ENCODE results near the gene CDH10. TPM values are rescaled to one million over a fixed set of nuclear protein-coding genes. Genes with fewer than 3 reads are reported as not detected.

CDH10 gene
- polyA plus RNA-seq, 1 of the 3 experiments (the other 2 are of a cell fraction), result 0.10 TPM

GRCh38 chr5:24477958-24478357, 166.8 kb downstream of the CDH10 start:
- Histone ChIP-seq H3K9me3 (no peaks in the 10 kb centered on the region), H3K36me3 (replicated peaks in 1 of 2; ENCODE audit: control insufficient read depth in 1 of 2, insufficient read depth in 2 of 2, low read length in 1 of 2) (no peaks in the 10 kb centered on the region), H3K4me3 (ENCODE audit: low read depth in 2 of 2, low read length in 1 of 2) (no peak overlapping the region), H3K27me3 (ENCODE audit: insufficient read depth) (no peaks in the 10 kb centered on the region), H3F3A (replicated peaks; ENCODE audit: insufficient read depth) (no peaks in the 10 kb centered on the region), H3K4me1 (ENCODE audit: control insufficient read depth in 1 of 2, insufficient read depth in 2 of 2, low read depth in 1 of 2, low read length in 1 of 2) (no peaks in the 10 kb centered on the region), H3K27ac (ENCODE audit: low read depth in 2 of 2, low read length in 1 of 2) (no peak overlapping the region), H2AFZ (ENCODE audit: low read depth) (no peak overlapping the region), H3K9me2 (no peaks in the 10 kb centered on the region), H4K20me1 (ENCODE audit: insufficient read depth) (no peaks in the 10 kb centered on the region), H3K4me2 (no peak overlapping the region), H3K9ac (no peak overlapping the region), H3K79me2 (ENCODE audit: insufficient read depth) (no peaks in the 10 kb centered on the region)
- TF ChIP-seq SIN3A (IDR thresholded peaks at IDR 0.05; ENCODE audit: borderline replicate concordance, low read depth, low read length), result no peak
- no peak for TF ChIP-seq PBX3 (IDR thresholded peaks at IDR 0.05)
- TF ChIP-seq RCOR1 (IDR thresholded peaks at IDR 0.05; ENCODE audit: low read length), result no peak
- TF ChIP-seq RXRA (IDR thresholded peaks at IDR 0.05; ENCODE audit: borderline replicate concordance, low read depth), result no peak
- TF ChIP-seq USF1 (IDR thresholded peaks at IDR 0.05; ENCODE audit: borderline replicate concordance, low read depth), result no peak
- TF ChIP-seq, protein P1, sequence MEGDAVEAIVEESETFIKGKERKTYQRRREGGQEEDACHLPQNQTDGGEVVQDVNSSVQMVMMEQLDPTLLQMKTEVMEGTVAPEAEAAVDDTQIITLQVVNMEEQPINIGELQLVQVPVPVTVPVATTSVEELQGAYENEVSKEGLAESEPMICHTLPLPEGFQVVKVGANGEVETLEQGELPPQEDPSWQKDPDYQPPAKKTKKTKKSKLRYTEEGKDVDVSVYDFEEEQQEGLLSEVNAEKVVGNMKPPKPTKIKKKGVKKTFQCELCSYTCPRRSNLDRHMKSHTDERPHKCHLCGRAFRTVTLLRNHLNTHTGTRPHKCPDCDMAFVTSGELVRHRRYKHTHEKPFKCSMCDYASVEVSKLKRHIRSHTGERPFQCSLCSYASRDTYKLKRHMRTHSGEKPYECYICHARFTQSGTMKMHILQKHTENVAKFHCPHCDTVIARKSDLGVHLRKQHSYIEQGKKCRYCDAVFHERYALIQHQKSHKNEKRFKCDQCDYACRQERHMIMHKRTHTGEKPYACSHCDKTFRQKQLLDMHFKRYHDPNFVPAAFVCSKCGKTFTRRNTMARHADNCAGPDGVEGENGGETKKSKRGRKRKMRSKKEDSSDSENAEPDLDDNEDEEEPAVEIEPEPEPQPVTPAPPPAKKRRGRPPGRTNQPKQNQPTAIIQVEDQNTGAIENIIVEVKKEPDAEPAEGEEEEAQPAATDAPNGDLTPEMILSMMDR (IDR thresholded peaks at IDR 0.05), result no peak
- TF ChIP-seq YY1 (IDR thresholded peaks at IDR 0.05; ENCODE audit: low read depth), result no peak
- TF ChIP-seq RFX5 (IDR thresholded peaks at IDR 0.05; ENCODE audit: low read length), result no peak
- no peak for TF ChIP-seq ZBTB33 (IDR thresholded peaks at IDR 0.05; ENCODE audit: borderline replicate concordance, low read depth)
- no peak for TF ChIP-seq EP300 (IDR thresholded peaks at IDR 0.05; ENCODE audit: borderline replicate concordance in 1 of 2, low read depth in 1 of 2, low read length in 1 of 2)
- no peak for TF ChIP-seq FOXJ3 (CRISPR knock-in tag; IDR thresholded peaks at IDR 0.05)
- no peak for TF ChIP-seq EZH2phosphoT487 (IDR thresholded peaks at IDR 0.05; ENCODE audit: borderline replicate concordance, low read depth)
- no peak for TF ChIP-seq REST (IDR thresholded peaks at IDR 0.05; ENCODE audit: low read depth, low read length)
- no peak for TF ChIP-seq MAX (IDR thresholded peaks at IDR 0.05; ENCODE audit: low read depth)
- TF ChIP-seq TCF12 (IDR thresholded peaks at IDR 0.05), result no peak
- no peak for TF ChIP-seq RAD21 (IDR thresholded peaks at IDR 0.05; ENCODE audit: low read length)
- 12% methylated on average over 5 of the region's 5 CpGs for WGBS (ENCODE audit: low lambda C conversion rate)
- CTCF ChIA-PET, result no interaction called here
- no peak for DNase-seq
- POLR2A ChIA-PET, result no interaction called here
